HCT116 (cell line): ENCODE measurements around the gene MEIS1. TPM values are rescaled to one million over a fixed set of nuclear protein-coding genes. Genes with fewer than 3 reads are reported as not detected.

ENCODE experiments used
- ATAC-seq: fragments of 200-7000 bp; cut with Tn5 transposase; 2 replicates; pipeline ENCODE4 v1.9.1; 2020; ENCODE audit warnings: mild to moderate bottlenecking, moderate library complexity
- BruUV-seq: library from RNA; stranded (reverse); fragments of 400-500 nt; replicated peaks from 2 replicates; lab custom pipeline; 2021; lab: Mats Ljungman, UMichigan
- CTCF ChIA-PET: fragments of 300-600 bp; sonication (Branson Sonifier 250); formaldehyde crosslinking; loops from one replicate; lab custom pipeline; 2021; ENCODE audit warnings: antibody characterized with exemption; lab: Charles Lee
- POLR2A ChIA-PET: fragments of 300-600, 350-600 bp; sonication (Branson Sonifier 250); formaldehyde crosslinking; loops from one replicate; lab custom pipeline; 2021; ENCODE audit warnings: antibody characterized with exemption; lab: Charles Lee
- RAD21 ChIA-PET, 2 experiments: fragments of 300-600 bp; sonication (Branson Sonifier 250); formaldehyde crosslinking; loops; one replicate each; lab custom pipeline; 2023; ENCODE audit warnings: low total read pairs in 2 of 2; ENCODE audit not compliant: uncharacterized antibody in 2 of 2, unreplicated experiment in 2 of 2, low non-redundant PET in 1 of 2; lab: Charles Lee
- DNase-seq: peaks from one replicate; pipeline ENCODE4 v3.0.0-alpha.2; 2010; ENCODE audit warnings: low read depth, low spot score
- H2AFZ ChIP-seq: fragments of 200-600 bp; shearing (Covaris generic), sonication (generic); 2 replicates; pipeline ENCODE4 v1.6.1; 2017; ENCODE audit warnings: low read depth, mixed run types, mixed read lengths, antibody characterized with exemption, low read length; ENCODE audit not compliant: poor library complexity, severe bottlenecking
- H3K27ac ChIP-seq: 2 replicates; pipeline ENCODE4 v1.5.1; 2012; ENCODE audit warnings: low read depth, low read length
- H3K27me3 ChIP-seq: fragments of 200-600 bp; sonication (generic); 2 replicates; pipeline ENCODE4 v1.6.1; 2016; ENCODE audit warnings: mixed run types, low read length, mixed read lengths; ENCODE audit not compliant: insufficient read depth
- H3K36me3 ChIP-seq, 2 experiments: fragments of 200-500 bp in 1 of 2; fragments of 200-600 bp in 1 of 2; sonication (Bioruptor generic) in 1 of 2; sonication (generic) in 1 of 2; 2 replicates each; pipeline versions ENCODE4 v1.5.1 to v1.6.1; 2014 to 2016; ENCODE audit warnings: low read length in 2 of 2, inconsistent platforms in 1 of 2, mixed read lengths in 1 of 2, mixed run types in 1 of 2; ENCODE audit not compliant: insufficient read depth in 2 of 2, control insufficient read depth in 1 of 2
- H3K4me1 ChIP-seq, 2 experiments: fragments of 200-600 bp in 1 of 2; sonication (generic) in 1 of 2; 2 replicates each; pipeline versions ENCODE4 v1.5.1 to v1.6.1; 2012 to 2017; ENCODE audit warnings: low read length in 2 of 2, inconsistent platforms in 1 of 2, mild to moderate bottlenecking in 1 of 2, mixed read lengths in 1 of 2, mixed run types in 1 of 2, moderate library complexity in 1 of 2; ENCODE audit not compliant: insufficient read depth in 2 of 2, control insufficient read depth in 1 of 2
- H3K4me2 ChIP-seq: fragments of 200-600 bp; sonication (generic); 2 replicates; pipeline ENCODE4 v1.6.1; 2017; ENCODE audit warnings: mixed run types, low read length, mixed read lengths
- H3K4me3 ChIP-seq, 2 experiments: fragments of 200-600 bp in 1 of 2; sonication (generic) in 1 of 2; replicated peaks in 1 of 2; 2 replicates each; pipeline ENCODE4 v1.5.1; 2011 to 2016; ENCODE audit warnings: low read length in 2 of 2, control low read depth in 1 of 2, low read depth in 1 of 2, mild to moderate bottlenecking in 1 of 2, mixed read lengths in 1 of 2, mixed run types in 1 of 2
- H3K79me2 ChIP-seq: fragments of 200-600 bp; sonication (generic); 2 replicates; pipeline ENCODE4 v1.6.1; 2017; ENCODE audit warnings: mild to moderate bottlenecking, mixed run types, low read length, moderate library complexity, mixed read lengths; ENCODE audit not compliant: insufficient read depth
- H3K9ac ChIP-seq: fragments of 200-600 bp; sonication (generic); 2 replicates; pipeline ENCODE4 v1.6.1; 2016; ENCODE audit warnings: low read length, mixed read lengths
- H3K9me2 ChIP-seq: fragments of 200-600 bp; sonication (generic), shearing (Covaris generic); 2 replicates; pipeline ENCODE4 v1.6.1; 2017; ENCODE audit warnings: mixed run types, mild to moderate bottlenecking, moderate library complexity; ENCODE audit not compliant: insufficient read depth
- H3K9me3 ChIP-seq, 2 experiments: fragments of 200-500 bp in 1 of 2; fragments of 200-600 bp in 1 of 2; sonication (Bioruptor generic) in 1 of 2; sonication (generic) in 1 of 2; 2 replicates each; pipeline ENCODE4 v1.6.1; 2014 to 2017; ENCODE audit warnings: low read length in 2 of 2, mixed read lengths in 2 of 2, inconsistent platforms in 1 of 2, low read depth in 1 of 2, mild to moderate bottlenecking in 1 of 2, mixed run types in 1 of 2, moderate library complexity in 1 of 2; ENCODE audit not compliant: control insufficient read depth in 1 of 2, insufficient read depth in 1 of 2
- H4K20me1 ChIP-seq: fragments of 200-600 bp; sonication (generic), shearing (Covaris generic); 2 replicates; pipeline ENCODE4 v1.6.1; 2017; ENCODE audit warnings: mixed run types, mild to moderate bottlenecking, moderate library complexity; ENCODE audit not compliant: insufficient read depth
- CBX3 ChIP-seq: IDR thresholded peaks from 2 replicates; pipeline ENCODE4 v1.6.1; 2012; ENCODE audit warnings: low read depth
- EGR1 ChIP-seq: IDR thresholded peaks from 2 replicates; pipeline ENCODE4 v1.6.1; 2012; ENCODE audit warnings: low read depth
- ELF1 ChIP-seq: IDR thresholded peaks from 2 replicates; pipeline ENCODE4 v1.6.1; 2012; ENCODE audit warnings: low read depth, borderline replicate concordance
- EZH2phosphoT487 ChIP-seq: fragments of 200-600 bp; IDR thresholded peaks from 2 replicates; pipeline ENCODE4 v1.6.1; 2018; ENCODE audit warnings: antibody characterized with exemption, borderline replicate concordance
- POLR2AphosphoS5 ChIP-seq: IDR thresholded peaks from 2 replicates; pipeline ENCODE4 v1.6.1; 2011; ENCODE audit warnings: mild to moderate bottlenecking, low read depth, low read length, moderate library complexity
- RAD21 ChIP-seq: IDR thresholded peaks from 2 replicates; pipeline ENCODE4 v1.6.1; 2012; ENCODE audit warnings: low read depth, mild to moderate bottlenecking
- SIN3A ChIP-seq: IDR thresholded peaks from 2 replicates; pipeline ENCODE4 v1.6.1; 2012; ENCODE audit warnings: low read depth
- SRF ChIP-seq: IDR thresholded peaks from 2 replicates; pipeline ENCODE4 v1.6.1; 2012; ENCODE audit warnings: low read depth
- TCF7L2 ChIP-seq: IDR thresholded peaks from 2 replicates; pipeline ENCODE4 v1.7.0; 2011; ENCODE audit warnings: borderline replicate concordance, inconsistent platforms; ENCODE audit not compliant: insufficient read depth, insufficient read length; ENCODE audit errors: extremely low read depth
- ZFX ChIP-seq: fragments of 450-650 bp; IDR thresholded peaks from 2 replicates; pipeline ENCODE4 v1.6.1; 2017
- intact Hi-C: fragments of 100-400 bp; cut with micrococcal nuclease; formaldehyde crosslinking; loops from 2 replicates; pipeline ENCODE4 v1.10.0; 2022
- total RNA-seq: library from RNA; stranded (reverse); gene quantifications from one replicate; pipeline ENCODE4 v1.2.1, GENCODE V29; 2021; ENCODE audit not compliant: unreplicated experiment
- TF ChIP-seq, protein P1 (sequence below): IDR thresholded peaks from 2 replicates; pipeline ENCODE4 v1.6.1; 2012; ENCODE audit warnings: low read depth

MEIS1 gene
- total RNA-seq, 1 experiment from 2014 or later: 0.32 TPM

DNA sequence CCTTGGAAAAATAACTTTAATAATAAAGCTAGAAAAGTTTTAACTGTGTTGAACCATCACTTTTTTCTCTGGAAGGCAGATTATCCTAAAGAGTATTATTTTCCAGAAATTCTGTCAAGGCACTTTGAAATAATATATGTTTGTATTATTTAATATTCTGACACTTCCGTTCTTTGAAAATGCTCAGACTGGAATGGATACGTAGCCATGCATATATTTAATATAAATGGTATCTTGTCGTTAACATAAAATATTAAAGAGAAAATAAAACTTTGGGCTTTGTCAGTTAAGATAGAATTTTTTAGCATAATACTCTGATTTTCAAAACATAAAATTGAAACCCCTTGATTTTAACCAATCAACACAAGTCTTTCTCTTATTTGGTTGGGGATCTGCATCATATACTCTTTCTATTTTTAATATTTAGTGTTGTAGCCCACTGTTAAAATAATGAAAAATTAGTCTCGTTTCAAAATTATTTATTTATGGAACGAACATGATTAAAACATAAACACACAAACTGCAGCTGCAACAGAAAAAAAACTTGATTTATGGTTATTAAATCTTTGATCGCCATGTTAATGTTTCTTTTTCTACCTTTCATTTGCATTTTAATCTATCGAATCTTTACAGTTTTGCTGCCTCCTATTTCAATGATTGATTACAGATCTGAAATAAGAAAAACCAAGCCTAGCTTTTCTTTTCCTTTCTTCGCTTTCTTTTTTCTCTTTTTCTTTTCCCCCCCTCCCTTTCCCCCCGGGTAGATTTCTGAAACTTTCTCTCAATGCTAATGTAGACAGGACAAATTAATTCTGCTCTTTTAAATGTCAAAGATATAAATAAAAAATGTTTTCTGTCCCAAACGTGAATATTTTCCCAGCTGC is 145.5 kb downstream of the MEIS1 start:
- ChIA-PET CTCF (no interaction called here), POLR2A (no interaction called here), RAD21 (no interaction called here)
- Histone ChIP-seq H4K20me1 (no peaks in the 10 kb centered on the region), H3K4me2 (no peak overlapping the region), H3K9me3 (no peaks in the 10 kb centered on the region; a peak in 1 of 4 replicates), H3K4me1 (no peaks in the 10 kb centered on the region), H3K9me2 (no peaks in the 10 kb centered on the region), H3K27ac (no peak overlapping the region), H3K27me3 (no peaks in the 10 kb centered on the region), H3K36me3 (no peaks in the 10 kb centered on the region), H2AFZ (no peak overlapping the region), H3K4me3 (no peak overlapping the region), H3K9ac (no peak overlapping the region), H3K79me2 (no peaks in the 10 kb centered on the region)
- BruUV-seq: no TSS peak
- intact Hi-C loops: no loop called here
- TF ChIP-seq EZH2phosphoT487: no peak
- TF ChIP-seq CBX3: no peak
- TF ChIP-seq, protein P1, sequence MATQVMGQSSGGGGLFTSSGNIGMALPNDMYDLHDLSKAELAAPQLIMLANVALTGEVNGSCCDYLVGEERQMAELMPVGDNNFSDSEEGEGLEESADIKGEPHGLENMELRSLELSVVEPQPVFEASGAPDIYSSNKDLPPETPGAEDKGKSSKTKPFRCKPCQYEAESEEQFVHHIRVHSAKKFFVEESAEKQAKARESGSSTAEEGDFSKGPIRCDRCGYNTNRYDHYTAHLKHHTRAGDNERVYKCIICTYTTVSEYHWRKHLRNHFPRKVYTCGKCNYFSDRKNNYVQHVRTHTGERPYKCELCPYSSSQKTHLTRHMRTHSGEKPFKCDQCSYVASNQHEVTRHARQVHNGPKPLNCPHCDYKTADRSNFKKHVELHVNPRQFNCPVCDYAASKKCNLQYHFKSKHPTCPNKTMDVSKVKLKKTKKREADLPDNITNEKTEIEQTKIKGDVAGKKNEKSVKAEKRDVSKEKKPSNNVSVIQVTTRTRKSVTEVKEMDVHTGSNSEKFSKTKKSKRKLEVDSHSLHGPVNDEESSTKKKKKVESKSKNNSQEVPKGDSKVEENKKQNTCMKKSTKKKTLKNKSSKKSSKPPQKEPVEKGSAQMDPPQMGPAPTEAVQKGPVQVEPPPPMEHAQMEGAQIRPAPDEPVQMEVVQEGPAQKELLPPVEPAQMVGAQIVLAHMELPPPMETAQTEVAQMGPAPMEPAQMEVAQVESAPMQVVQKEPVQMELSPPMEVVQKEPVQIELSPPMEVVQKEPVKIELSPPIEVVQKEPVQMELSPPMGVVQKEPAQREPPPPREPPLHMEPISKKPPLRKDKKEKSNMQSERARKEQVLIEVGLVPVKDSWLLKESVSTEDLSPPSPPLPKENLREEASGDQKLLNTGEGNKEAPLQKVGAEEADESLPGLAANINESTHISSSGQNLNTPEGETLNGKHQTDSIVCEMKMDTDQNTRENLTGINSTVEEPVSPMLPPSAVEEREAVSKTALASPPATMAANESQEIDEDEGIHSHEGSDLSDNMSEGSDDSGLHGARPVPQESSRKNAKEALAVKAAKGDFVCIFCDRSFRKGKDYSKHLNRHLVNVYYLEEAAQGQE: no peak
- no peak for TF ChIP-seq SIN3A
- TF ChIP-seq RAD21: no peak
- no peak for TF ChIP-seq ZFX
- TF ChIP-seq TCF7L2: no peak
- no peak for TF ChIP-seq SRF
- TF ChIP-seq ELF1: no peak
- no peak for TF ChIP-seq POLR2AphosphoS5
- TF ChIP-seq EGR1: no peak
- ATAC-seq (no peak), DNase-seq (no peak)
